ENCODE measurements around the gene HDAC4.

GRCh38 chr2:239360008-239360407 is 40.8 kb downstream of the HDAC4 start:
- TF ChIP-seq CTCF (IDR thresholded peaks at IDR 0.05) (no peak), POLR2A (IDR thresholded peaks at IDR 0.05) (no peak)

All from stomach (tissue), 4 donors.